Stimulated activated CD4-positive, alpha-beta T cell treated with anti-CD3 and anti-CD28 coated beads, Interleukin-4, amount 100 ng/mL, for 24 hours (primary cell): ENCODE measurements around the gene RBMS1.

Experiments
- DNase-seq: peaks from one replicate; pipeline ENCODE4 v3.0.0-alpha.2; 2020

RBMS1 gene

GRCh38 chr2:160293391-160294091 is 200.1 kb downstream of the RBMS1 start:
- no peak for DNase-seq

GRCh38 chr2:160292225-160292624 is 201.4 kb downstream of the RBMS1 start:
- DNase-seq: no peak

GRCh38 chr2:160291382-160291781 is 202.2 kb downstream of the RBMS1 start:
- no peak for DNase-seq

GRCh38 chr2:160290598-160290997 is 203.0 kb downstream of the RBMS1 start:
- DNase-seq: no peak

- no peak for DNase-seq
These were observed 203.8 kb downstream of the RBMS1 start for GRCh38 chr2:160289831-160290230.

- DNase-seq: no peak
These were observed 204.5 kb downstream of the RBMS1 start for GRCh38 chr2:160289126-160289525.

- DNase-seq: no peak
These were observed 205.3 kb downstream of the RBMS1 start for GRCh38 chr2:160288324-160288723.

- no peak for DNase-seq
These were observed 206.1 kb downstream of the RBMS1 start for GRCh38 chr2:160287476-160287875.

GRCh38 chr2:160286551-160286950 is 207.1 kb downstream of the RBMS1 start:
- DNase-seq: no peak

GRCh38 chr2:160283675-160284074 is 209.9 kb downstream of the RBMS1 start:
- no peak for DNase-seq

- DNase-seq: no peak
These were observed 211.5 kb downstream of the RBMS1 start for GRCh38 chr2:160282063-160282580.

GRCh38 chr2:160281213-160281612 is 212.4 kb downstream of the RBMS1 start:
- no peak for DNase-seq

- no peak for DNase-seq
These were observed 213.7 kb downstream of the RBMS1 start for GRCh38 chr2:160279813-160280465.

GRCh38 chr2:160278879-160279177 is 214.8 kb downstream of the RBMS1 start:
- DNase-seq: no peak

GRCh38 chr2:160278101-160278878 is 215.3 kb downstream of the RBMS1 start:
- no peak for DNase-seq

- no peak for DNase-seq
These were observed 216.5 kb downstream of the RBMS1 start for GRCh38 chr2:160277151-160277550.

- DNase-seq: no peak
These were observed 218.0 kb downstream of the RBMS1 start for GRCh38 chr2:160275656-160276055.

- DNase-seq: no peak
These were observed 222.2 kb downstream of the RBMS1 start for GRCh38 chr2:160271171-160272086.

GRCh38 chr2:160270571-160271113 is 223.0 kb downstream of the RBMS1 start:
- DNase-seq: no peak

- DNase-seq: peak; percentile 70
These were observed 223.6 kb downstream of the RBMS1 start for GRCh38 chr2:160269803-160270570.

- no peak for DNase-seq
These were observed 224.2 kb downstream of the RBMS1 start for GRCh38 chr2:160269365-160269764.
